ACC112 (cell line): Measurements from ENCODE around the gene PECR.
A peak's percentile ranks its signal among the peaks of the same experiment; 100 is the strongest.
"Not testable (repeated sequence)": the region's sequence is repeated elsewhere in the genome, so short reads cannot be mapped to it uniquely, and the experiment has no call there.

ENCODE experiments used
- H2AFZ ChIP-seq: fragments of 200-600 bp; sonication (generic); one replicate; pipeline ENCODE4 v1.6.0; 2017; ENCODE audit warnings: antibody characterized with exemption, low read length; ENCODE audit not compliant: unreplicated experiment
- H3K27ac ChIP-seq: fragments of 200-600 bp; sonication (generic); 2 replicates; pipeline ENCODE4 v1.5.1; 2014; ENCODE audit warnings: low read depth, mild to moderate bottlenecking, antibody characterized with exemption, low read length, moderate library complexity
- H3K27me3 ChIP-seq: fragments of 200-600 bp; sonication (generic); 2 replicates; pipeline ENCODE4 v1.6.1; 2014; ENCODE audit warnings: mild to moderate bottlenecking, antibody characterized with exemption, low read length, moderate library complexity, mixed read lengths; ENCODE audit not compliant: insufficient read depth
- H3K36me3 ChIP-seq: fragments of 200-600 bp; sonication (generic); 2 replicates; pipeline ENCODE4 v1.6.1; 2016; ENCODE audit warnings: mild to moderate bottlenecking, antibody characterized with exemption, low read length, moderate library complexity, mixed read lengths; ENCODE audit not compliant: insufficient read depth
- H3K4me1 ChIP-seq: fragments of 200-600 bp; sonication (generic); one replicate; pipeline ENCODE4 v1.6.1; 2016; ENCODE audit warnings: low read length, mixed read lengths; ENCODE audit not compliant: insufficient read depth, unreplicated experiment, control insufficient read depth
- H3K4me3 ChIP-seq: fragments of 200-600 bp; sonication (generic); 2 replicates; pipeline ENCODE4 v1.5.1; 2014; ENCODE audit warnings: mild to moderate bottlenecking, low read depth, low read length
- H3K79me2 ChIP-seq: fragments of 200-600 bp; sonication (generic); one replicate; pipeline ENCODE4 v1.6.0; 2016; ENCODE audit warnings: low read length; ENCODE audit not compliant: control insufficient read depth, unreplicated experiment, insufficient read depth

The PECR gene

DNA sequence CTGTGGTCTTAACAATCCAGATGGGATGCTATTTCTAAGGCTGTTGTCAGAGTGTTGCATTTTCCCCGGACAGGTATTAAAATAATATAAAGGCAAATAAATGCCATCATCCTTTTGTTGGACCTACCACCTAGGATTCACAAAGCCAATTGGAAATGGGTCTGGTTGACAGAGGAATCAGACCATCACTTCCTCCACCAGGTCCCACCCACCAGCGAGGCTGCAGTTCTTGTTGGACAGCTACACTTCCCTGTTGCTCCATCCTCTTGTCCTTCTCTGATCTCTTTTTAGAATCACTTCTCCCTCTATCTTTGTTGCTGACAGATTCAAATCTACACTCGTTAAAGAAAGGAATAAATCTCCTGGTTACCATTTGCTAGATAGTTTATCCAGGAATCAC, 1.2 kb upstream of the PECR start:
- Histone ChIP-seq H3K27me3 (no peaks in the 10 kb centered on the region), H3K4me3 (no peak overlapping the region; the same call in 1 of the 2 replicates), H3K4me1 (peaks cover 5% of the 10 kb centered on the region), H3K36me3 (no peaks in the 10 kb centered on the region), H3K79me2 (no peaks in the 10 kb centered on the region), H3K27ac (no peak overlapping the region), H2AFZ (no peak overlapping the region)

DNA sequence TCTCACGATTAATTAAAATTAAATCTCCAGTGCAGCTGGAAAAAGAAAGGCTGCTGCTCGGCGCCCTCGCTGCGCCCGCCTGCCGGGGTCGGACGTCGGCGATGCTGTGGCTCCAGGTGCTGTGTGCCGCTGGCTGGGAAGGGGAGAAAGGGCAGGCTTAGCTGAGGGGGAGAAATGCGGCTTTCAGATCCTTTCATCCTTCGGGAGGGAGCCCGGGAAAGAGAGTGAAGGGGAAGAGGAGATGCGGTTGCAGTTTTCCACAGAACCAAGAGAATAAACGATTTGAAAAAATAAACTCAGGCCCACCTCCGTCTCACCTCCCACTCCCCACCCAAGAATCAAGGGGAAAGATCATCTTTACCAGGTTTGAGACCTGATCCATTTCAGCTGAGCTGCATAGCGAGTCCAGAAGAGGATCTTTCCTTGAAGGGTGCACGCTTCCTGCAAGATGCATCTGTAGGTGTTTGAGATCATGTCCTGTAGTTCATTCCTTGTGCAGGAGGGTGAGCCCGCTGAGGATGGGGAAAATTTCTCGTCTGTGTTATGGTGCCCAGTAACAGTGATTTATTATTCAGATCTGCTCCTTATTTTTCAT, 605 bp upstream of the PECR start:
- peaks cover 5% of the 10 kb centered on the region for H3K4me1 ChIP-seq
- H3K79me2 ChIP-seq = no peaks in the 10 kb centered on the region
- H3K4me3 ChIP-seq = peak overlapping the region; percentile 91
- no peaks in the 10 kb centered on the region for H3K27me3 ChIP-seq
- no peak overlapping the region for H3K27ac ChIP-seq
- H2AFZ ChIP-seq = peak overlapping the region; percentile 57
- H3K36me3 ChIP-seq = no peaks in the 10 kb centered on the region

DNA sequence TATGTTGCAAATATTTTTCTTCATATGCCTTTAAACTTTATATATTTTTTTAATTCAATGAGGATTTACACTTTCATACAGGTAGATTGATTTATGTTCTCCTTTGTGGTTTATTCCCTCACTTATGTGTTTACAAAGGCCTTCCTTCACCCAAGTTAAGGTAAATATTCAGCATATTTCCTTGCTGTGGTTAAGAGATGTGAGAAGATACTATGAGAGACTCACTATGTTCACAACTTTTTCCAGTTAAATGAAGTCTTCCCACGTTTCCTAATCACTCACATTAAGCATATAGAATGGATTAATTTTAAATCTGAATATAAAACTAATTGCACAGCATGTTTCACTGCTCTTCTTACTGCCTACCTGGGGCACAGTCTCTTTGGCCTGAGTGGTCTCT, 597 bp downstream of the PECR start:
- no peaks in the 10 kb centered on the region for H3K36me3 ChIP-seq
- peaks cover 5% of the 10 kb centered on the region for H3K4me1 ChIP-seq
- H3K79me2 ChIP-seq = no peaks in the 10 kb centered on the region
- peak overlapping the region; percentile 91 for H3K4me3 ChIP-seq
- H3K27ac ChIP-seq = no peak overlapping the region
- H2AFZ ChIP-seq = peak overlapping the region; percentile 87
- no peaks in the 10 kb centered on the region for H3K27me3 ChIP-seq

DNA sequence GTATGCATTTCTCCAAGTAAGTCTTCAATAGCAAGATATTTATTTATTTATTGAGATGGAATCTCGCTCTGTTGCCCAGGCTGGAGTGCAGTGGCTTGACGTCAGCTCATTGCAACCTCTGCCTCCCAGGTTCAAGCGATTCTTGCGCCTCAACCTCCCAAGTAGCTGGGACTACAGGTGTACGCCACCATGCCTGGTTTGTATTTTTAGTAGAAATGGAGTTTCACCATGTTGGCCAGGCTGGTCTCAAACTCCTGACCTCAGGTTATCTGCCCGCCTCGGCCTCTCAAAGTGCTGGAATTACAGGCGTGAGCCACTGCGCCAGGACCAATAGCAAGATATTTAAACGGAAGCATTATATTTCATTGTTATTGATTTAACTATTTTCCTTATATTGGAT, 1.6 kb downstream of the PECR start:
- not testable (repeated sequence) for H2AFZ ChIP-seq, H3K4me3 ChIP-seq, H3K36me3 ChIP-seq, H3K27ac ChIP-seq, H3K27me3 ChIP-seq, H3K4me1 ChIP-seq, H3K79me2 ChIP-seq

DNA sequence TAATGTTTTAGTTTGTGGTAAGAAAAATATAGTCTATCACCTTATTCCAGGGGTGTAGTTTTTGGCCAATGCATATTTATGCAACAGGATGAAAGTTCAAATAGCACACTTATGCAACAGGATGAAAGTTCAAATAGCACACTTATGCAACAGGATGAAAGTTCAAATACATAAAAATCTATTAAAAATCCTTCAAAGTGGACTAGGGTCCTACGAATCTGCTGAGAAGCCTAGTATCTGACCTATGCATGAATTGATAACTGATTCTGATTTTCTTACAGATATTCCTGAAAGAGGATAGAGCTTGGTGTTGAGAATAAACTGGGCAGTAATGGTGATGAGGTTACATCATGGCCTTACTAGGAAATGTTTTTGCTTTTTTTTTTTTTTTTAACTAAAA, 2.8 kb downstream of the PECR start:
- H3K4me3 ChIP-seq = no peak overlapping the region
- no peaks in the 10 kb centered on the region for H3K36me3 ChIP-seq

DNA sequence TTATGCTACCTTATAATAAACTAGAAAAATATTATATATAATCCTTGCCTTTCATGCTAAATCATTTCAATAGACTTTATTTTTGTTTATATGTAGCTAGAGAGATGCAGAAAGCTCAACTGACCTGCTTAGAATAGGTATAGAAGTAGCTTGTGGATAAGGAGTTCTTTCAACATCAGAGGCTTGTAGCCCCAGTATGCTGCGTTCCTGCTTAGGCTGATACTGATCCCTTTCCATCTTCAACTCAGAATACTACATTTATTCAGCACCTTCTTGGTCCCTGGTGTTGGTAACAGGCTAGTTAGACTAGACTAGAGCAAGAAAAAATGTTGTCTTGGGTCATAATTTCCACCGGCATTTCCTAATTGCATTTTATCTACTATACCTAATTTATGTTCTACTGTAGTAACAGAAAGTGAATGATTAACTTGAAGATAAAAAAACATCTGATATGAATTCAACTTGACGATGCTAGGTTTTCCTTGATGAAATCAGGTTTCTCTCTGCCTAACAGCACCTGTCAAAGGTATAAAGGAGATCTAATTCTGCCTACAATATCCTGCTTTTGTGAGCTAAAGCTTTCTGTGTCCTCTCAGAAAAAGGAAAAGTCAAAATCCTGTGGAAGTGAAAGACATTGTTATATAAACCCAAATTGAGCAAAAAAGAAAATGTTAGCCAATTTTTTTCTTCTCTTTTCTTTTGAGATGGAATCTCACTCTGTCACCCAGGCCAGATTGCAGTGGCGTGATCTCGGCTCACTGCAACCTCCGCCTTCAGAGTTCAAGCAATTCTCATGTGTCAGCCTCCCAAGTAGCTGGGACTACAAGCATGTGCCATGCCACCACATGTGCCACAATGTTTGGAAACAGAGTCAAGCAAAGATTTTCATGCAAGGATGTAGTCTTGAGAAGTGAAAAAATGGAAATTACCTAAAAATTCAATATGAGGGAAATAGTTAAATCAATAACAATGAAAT, 5.8 kb downstream of the PECR start:
- no peak overlapping the region for H3K4me3 ChIP-seq
- 0 out of 2 replicates have a peak, but pooled peaks cover 3% of the 10 kb centered on the region for H3K36me3 ChIP-seq
- peaks cover 5% of the 10 kb centered on the region for H3K4me1 ChIP-seq
- H3K79me2 ChIP-seq = no peaks in the 10 kb centered on the region
- H3K27ac ChIP-seq = no peak overlapping the region
- no peak overlapping the region for H2AFZ ChIP-seq
- no peaks in the 10 kb centered on the region for H3K27me3 ChIP-seq

More for the DNA sequence above, 2.8 kb downstream of the PECR start:
- Histone ChIP-seq H3K27me3 (no peaks in the 10 kb centered on the region), H3K27ac (0 out of 2 replicates have a peak overlapping the region, but pooled peaks have one; percentile 31), H2AFZ (no peak overlapping the region), H3K4me1 (peaks cover 5% of the 10 kb centered on the region), H3K79me2 (no peaks in the 10 kb centered on the region)

DNA sequence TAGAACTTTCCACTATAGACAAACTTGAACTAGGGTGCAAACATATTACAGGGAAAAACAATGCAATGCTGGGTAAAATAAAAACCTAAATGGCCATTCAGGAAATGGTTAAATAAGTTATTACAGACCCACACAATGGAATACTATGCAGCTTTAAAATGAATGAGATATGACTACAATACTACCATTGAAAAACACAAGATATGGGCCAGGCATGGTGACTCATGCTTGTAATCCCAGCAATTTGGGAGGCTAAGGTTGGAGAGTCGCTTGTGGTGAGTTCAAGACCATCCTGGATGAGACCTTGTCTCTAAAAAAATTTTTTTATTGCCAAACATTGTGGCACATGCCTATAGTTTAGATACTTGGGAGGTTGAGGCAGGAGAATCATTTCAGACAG, 6.8 kb downstream of the PECR start:
- Histone ChIP-seq H2AFZ (no peak overlapping the region), H3K4me1 (peaks cover 5% of the 10 kb centered on the region), H3K36me3 (0 out of 2 replicates have a peak, but pooled peaks cover 3% of the 10 kb centered on the region), H3K4me3 (no peak overlapping the region), H3K27ac (no peak overlapping the region), H3K27me3 (no peaks in the 10 kb centered on the region), H3K79me2 (no peaks in the 10 kb centered on the region)

DNA sequence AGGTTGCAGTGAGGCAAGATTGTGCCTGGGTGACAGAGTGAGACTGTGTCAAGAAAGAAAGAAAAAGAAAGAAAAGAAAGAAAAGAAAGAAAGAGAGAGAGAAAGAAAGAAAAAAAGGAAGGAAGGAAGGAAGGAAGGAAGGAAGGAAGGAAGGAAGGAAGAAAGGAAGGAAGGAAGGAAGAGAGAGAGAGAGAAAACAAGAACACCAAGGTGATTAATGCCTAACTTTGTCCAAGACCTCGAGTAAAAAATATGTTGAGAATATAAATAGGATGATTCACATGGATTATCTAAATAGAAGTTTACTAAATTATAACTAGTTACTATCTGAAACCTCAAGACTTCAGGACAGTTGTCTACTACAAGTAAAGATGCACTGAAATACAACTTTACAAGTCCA, 7.2 kb downstream of the PECR start:
- H3K79me2 ChIP-seq = no peaks in the 10 kb centered on the region
- no peaks in the 10 kb centered on the region for H3K27me3 ChIP-seq
- H3K4me1 ChIP-seq = peaks cover 5% of the 10 kb centered on the region
- 0 out of 2 replicates have a peak, but pooled peaks cover 3% of the 10 kb centered on the region for H3K36me3 ChIP-seq
- no peak overlapping the region for H2AFZ ChIP-seq
- H3K27ac ChIP-seq = no peak overlapping the region
- H3K4me3 ChIP-seq = no peak overlapping the region

DNA sequence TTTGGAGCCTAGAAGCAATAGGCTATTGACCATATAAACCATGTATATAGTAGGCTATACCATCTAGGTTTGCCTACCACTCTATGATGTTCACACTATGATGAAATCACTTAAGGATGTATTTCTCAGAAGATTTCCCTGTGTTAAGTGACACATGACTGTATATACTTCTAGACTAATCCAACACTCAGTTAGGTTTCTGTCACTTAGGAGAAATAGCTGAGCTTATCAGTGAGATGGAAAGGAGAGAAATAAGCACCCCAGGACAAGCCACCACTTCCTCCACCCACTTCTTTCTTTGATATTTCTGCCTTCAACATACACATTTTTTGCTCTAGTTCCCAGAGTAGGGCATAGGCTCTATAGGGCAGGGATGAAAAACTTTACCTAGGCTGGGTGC, 7.8 kb downstream of the PECR start:
- Histone ChIP-seq H3K36me3 (0 out of 2 replicates have a peak, but pooled peaks cover 3% of the 10 kb centered on the region), H3K4me3 (no peak overlapping the region)

DNA sequence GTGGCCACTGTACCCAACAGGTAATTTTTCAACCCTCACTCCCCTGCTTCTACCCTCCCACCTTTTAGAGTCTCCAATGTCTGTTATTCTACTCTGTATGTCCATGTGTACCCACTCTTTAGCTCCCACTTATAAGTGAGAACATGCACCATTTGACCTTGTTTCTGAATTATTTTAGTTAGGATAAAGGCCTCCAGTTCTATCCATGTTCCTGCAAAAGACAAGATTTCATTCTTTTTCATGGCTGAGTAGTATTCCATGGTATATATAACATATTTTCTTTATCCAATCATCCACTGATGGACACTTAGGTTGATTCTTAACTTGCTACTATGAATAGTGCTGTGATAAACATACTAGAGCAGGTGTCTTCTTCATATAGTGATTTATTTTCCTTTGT, 9.1 kb downstream of the PECR start:
- Histone ChIP-seq H3K79me2 (no peaks in the 10 kb centered on the region), H3K27ac (no peak overlapping the region), H3K27me3 (no peaks in the 10 kb centered on the region), H3K4me3 (no peak overlapping the region), H2AFZ (no peak overlapping the region), H3K4me1 (no peaks in the 10 kb centered on the region), H3K36me3 (0 out of 2 replicates have a peak, but pooled peaks cover 3% of the 10 kb centered on the region)

More for the DNA sequence above, 7.8 kb downstream of the PECR start:
- Histone ChIP-seq H2AFZ (no peak overlapping the region), H3K27ac (no peak overlapping the region), H3K27me3 (no peaks in the 10 kb centered on the region), H3K79me2 (no peaks in the 10 kb centered on the region), H3K4me1 (peaks cover 3% of the 10 kb centered on the region)
